Measurements from ENCODE around the gene TCN1. TPM values are rescaled to one million over a fixed set of nuclear protein-coding genes. Genes with fewer than 3 reads are reported as not detected.

Gene TCN1
- total RNA-seq, 2 experiments from 2014 or later, result not detected

DNA sequence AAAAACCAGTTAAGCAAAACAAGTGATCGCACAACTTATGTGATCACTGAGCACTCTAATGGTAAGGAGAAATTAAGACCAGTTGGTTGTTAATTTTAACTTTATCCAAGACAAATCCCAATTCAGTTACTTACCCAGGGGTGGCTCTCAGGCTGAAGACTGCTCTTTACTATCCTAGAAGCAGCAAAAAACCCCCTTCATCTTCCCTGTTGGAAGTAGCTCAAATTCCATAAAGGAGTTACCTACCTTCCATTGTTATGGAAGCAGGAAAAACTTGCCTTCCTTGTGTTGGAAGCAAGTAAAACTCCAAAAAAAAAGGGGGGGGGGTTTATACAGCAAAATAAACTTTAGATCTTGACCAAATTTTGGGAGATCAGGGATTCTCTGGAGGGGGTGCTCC lies 50.5 kb downstream of the TCN1 start:
- peaks cover 3% of the 10 kb centered on the region for H3K27me3 Mint-ChIP-seq
- peaks cover 26% of the 10 kb centered on the region for H3K4me1 Mint-ChIP-seq (ENCODE audit: low read depth)
- H3K27ac Mint-ChIP-seq, result no peak overlapping the region
- peaks cover 18% of the 10 kb centered on the region for H3K4me1 ChIP-seq (ENCODE audit: insufficient read depth, low read length)
- TF ChIP-seq, protein P1, sequence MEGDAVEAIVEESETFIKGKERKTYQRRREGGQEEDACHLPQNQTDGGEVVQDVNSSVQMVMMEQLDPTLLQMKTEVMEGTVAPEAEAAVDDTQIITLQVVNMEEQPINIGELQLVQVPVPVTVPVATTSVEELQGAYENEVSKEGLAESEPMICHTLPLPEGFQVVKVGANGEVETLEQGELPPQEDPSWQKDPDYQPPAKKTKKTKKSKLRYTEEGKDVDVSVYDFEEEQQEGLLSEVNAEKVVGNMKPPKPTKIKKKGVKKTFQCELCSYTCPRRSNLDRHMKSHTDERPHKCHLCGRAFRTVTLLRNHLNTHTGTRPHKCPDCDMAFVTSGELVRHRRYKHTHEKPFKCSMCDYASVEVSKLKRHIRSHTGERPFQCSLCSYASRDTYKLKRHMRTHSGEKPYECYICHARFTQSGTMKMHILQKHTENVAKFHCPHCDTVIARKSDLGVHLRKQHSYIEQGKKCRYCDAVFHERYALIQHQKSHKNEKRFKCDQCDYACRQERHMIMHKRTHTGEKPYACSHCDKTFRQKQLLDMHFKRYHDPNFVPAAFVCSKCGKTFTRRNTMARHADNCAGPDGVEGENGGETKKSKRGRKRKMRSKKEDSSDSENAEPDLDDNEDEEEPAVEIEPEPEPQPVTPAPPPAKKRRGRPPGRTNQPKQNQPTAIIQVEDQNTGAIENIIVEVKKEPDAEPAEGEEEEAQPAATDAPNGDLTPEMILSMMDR (IDR thresholded peaks at IDR 0.05), result no peak
- no peak overlapping the region for H3K4me3 Mint-ChIP-seq
- peaks cover 5% of the 10 kb centered on the region for H3K36me3 Mint-ChIP-seq (ENCODE audit: low read depth)
- CTCF ChIA-PET, result no interaction called here
- H3K27ac ChIP-seq (ENCODE audit: low read depth in 1 of 2, low read length in 2 of 2), result no peak overlapping the region
- no peak overlapping the region for H3K4me3 ChIP-seq (ENCODE audit: low read length)
- H3K9me3 ChIP-seq (ENCODE audit: control insufficient read depth in 1 of 2, insufficient read depth in 1 of 2, low read length in 2 of 2), result no peaks in the 10 kb centered on the region
- DNase-seq, result no peak
- POLR2A ChIA-PET, result interaction anchor here (0.7 kb wide), 1 partner anchor 1089 kb away, joined by 3 read pairs; no protein-coding TSS in a partner anchor
- H3K36me3 ChIP-seq (ENCODE audit: insufficient read depth, low read length), result no peaks in the 10 kb centered on the region
- H3K27me3 ChIP-seq (ENCODE audit: control insufficient read depth in 1 of 2, insufficient read depth in 2 of 2, low read length in 2 of 2), result no peaks in the 10 kb centered on the region
- intact Hi-C loops (cut with DNase I, micrococcal nuclease), result loop anchor here in 1 of 2 experiments (10.0 kb wide), 2 partner anchors 121 to 251 kb away; no protein-coding TSS in a partner anchor
- ATAC-seq (ENCODE audit: poor library complexity), result no peak
- H3K9me3 Mint-ChIP-seq, result peaks cover 6% of the 10 kb centered on the region

DNA sequence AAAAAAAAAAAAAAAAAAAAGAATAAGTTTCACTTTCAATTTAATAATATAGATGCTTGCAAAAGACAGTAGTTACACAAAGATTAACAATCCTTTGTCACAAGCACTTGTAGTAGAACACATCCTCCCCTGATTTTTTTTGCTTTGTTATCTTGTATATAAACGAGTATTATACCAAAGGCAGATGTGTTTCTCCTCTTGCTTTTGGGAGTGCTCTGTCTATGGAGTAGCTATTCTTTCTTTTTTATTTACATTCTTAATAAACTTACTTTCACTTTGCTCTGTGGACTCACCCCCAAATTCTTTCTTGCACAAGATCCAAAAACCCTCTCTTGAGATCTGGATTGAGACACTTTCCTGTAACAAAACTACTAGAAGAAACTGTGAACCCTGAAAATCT lies 52.3 kb downstream of the TCN1 start:
- H3K4me1 ChIP-seq (ENCODE audit: insufficient read depth, low read length), result peaks cover 31% of the 10 kb centered on the region
- intact Hi-C loops (cut with DNase I, micrococcal nuclease), result loop anchor here (5.0 to 10.0 kb wide), 4 partner anchors 119 to 257 kb away; partner anchors contain the start of gene PATL1 (in 1 of the 2)
- H3K9me3 ChIP-seq (ENCODE audit: control insufficient read depth in 1 of 2, insufficient read depth in 1 of 2, low read length in 2 of 2), result no peaks in the 10 kb centered on the region
- ATAC-seq (ENCODE audit: poor library complexity) (no peak), DNase-seq (peak in 1 of 14 experiments; percentile 4)
- no peak overlapping the region for H3K27ac ChIP-seq (ENCODE audit: low read depth in 1 of 2, low read length in 2 of 2)
- H3K36me3 Mint-ChIP-seq (ENCODE audit: low read depth), result peaks cover 13% of the 10 kb centered on the region
- H3K4me1 Mint-ChIP-seq (ENCODE audit: low read depth), result peaks cover 37% of the 10 kb centered on the region
- H3K4me3 Mint-ChIP-seq, result no peak overlapping the region
- H3K36me3 ChIP-seq (ENCODE audit: insufficient read depth, low read length), result no peaks in the 10 kb centered on the region
- H3K27ac Mint-ChIP-seq, result peak overlapping the region; percentile 39
- CTCF ChIA-PET, result interaction anchor here (0.7 to 1.4 kb wide), 2 partner anchors 9 to 105 kb away, joined by 3 to 4 read pairs; no protein-coding TSS in a partner anchor
- H3K27me3 Mint-ChIP-seq, result peaks cover 3% of the 10 kb centered on the region
- TF ChIP-seq, protein P1 (IDR thresholded peaks at IDR 0.05), result no peak
- H3K4me3 ChIP-seq (ENCODE audit: low read length), result peak overlapping the region; percentile 16
- H3K27me3 ChIP-seq (ENCODE audit: control insufficient read depth in 1 of 2, insufficient read depth in 2 of 2, low read length in 2 of 2), result no peaks in the 10 kb centered on the region
- H3K9me3 Mint-ChIP-seq, result peaks cover 6% of the 10 kb centered on the region
- POLR2A ChIA-PET, result no interaction called here

DNA sequence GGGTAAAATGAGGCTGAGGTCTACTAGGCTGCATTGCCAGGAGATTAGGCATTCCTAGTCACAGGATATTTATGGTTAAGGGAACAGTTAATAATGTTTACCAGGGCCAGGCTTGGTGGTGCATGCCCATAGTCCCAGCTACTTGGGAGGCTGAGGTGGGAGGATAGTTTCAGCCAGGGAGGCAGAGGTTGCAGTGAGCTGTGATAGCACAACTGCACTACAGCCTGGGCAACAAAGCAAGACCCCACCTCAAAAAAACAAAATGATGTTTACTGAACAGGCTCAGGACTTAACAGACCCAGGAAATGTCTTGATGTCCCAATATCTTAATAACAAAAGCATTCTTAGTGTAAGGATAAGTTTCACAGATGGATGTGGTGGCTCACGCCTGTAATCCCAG lies 52.9 kb downstream of the TCN1 start:
- H3K27me3 ChIP-seq (ENCODE audit: control insufficient read depth in 1 of 2, insufficient read depth in 2 of 2, low read length in 2 of 2), result no peaks in the 10 kb centered on the region
- CTCF ChIA-PET, result no interaction called here
- no peak overlapping the region for H3K4me3 ChIP-seq (ENCODE audit: low read length)
- DNase-seq, result no peak
- no peak overlapping the region for H3K4me3 Mint-ChIP-seq
- intact Hi-C loops (cut with DNase I, micrococcal nuclease), result loop anchor here (5.0 to 10.0 kb wide), 4 partner anchors 119 to 256 kb away; partner anchors contain the start of gene PATL1 (in 1 of the 2)
- peaks cover 6% of the 10 kb centered on the region for H3K9me3 Mint-ChIP-seq
- ATAC-seq (ENCODE audit: poor library complexity), result no peak
- peaks cover 18% of the 10 kb centered on the region for H3K36me3 Mint-ChIP-seq (ENCODE audit: low read depth)
- H3K4me1 ChIP-seq (ENCODE audit: insufficient read depth, low read length), result peaks cover 25% of the 10 kb centered on the region
- no peaks in the 10 kb centered on the region for H3K9me3 ChIP-seq (ENCODE audit: control insufficient read depth in 1 of 2, insufficient read depth in 1 of 2, low read length in 2 of 2)
- H3K4me1 Mint-ChIP-seq (ENCODE audit: low read depth), result peaks cover 36% of the 10 kb centered on the region
- H3K36me3 ChIP-seq (ENCODE audit: insufficient read depth, low read length), result peaks cover 5% of the 10 kb centered on the region
- POLR2A ChIA-PET, result no interaction called here
- no peak overlapping the region for H3K27ac ChIP-seq (ENCODE audit: low read depth in 1 of 2, low read length in 2 of 2)
- peaks cover 3% of the 10 kb centered on the region for H3K27me3 Mint-ChIP-seq
- H3K27ac Mint-ChIP-seq, result no peak overlapping the region
- TF ChIP-seq, protein P1 (IDR thresholded peaks at IDR 0.05), result no peak
